IMR-90 (cell line): Measurements from ENCODE around the gene GABBR2. TPM values are rescaled to one million over a fixed set of nuclear protein-coding genes. Genes with fewer than 3 reads are reported as not detected.

Experiments
- ATAC-seq: fragments of 200-7000 bp; cut with Tn5 transposase; 2 replicates; pipeline ENCODE4 v1.9.1; 2020; ENCODE audit warnings: low read depth, mild to moderate bottlenecking, moderate library complexity
- BruUV-seq: library from RNA; stranded (reverse); fragments of 400-500 nt; replicated peaks from 2 replicates; lab custom pipeline; 2021; lab: Mats Ljungman, UMichigan
- CTCF ChIA-PET: fragments of 300-600 bp; formaldehyde crosslinking; extraction: SDS; loops from one replicate; lab custom pipeline; 2021; ENCODE audit warnings: antibody characterized with exemption; lab: Yijun Ruan, JAX
- POLR2A ChIA-PET: fragments of 300-600 bp; sonication (Branson Sonifier 250); formaldehyde crosslinking; loops from one replicate; lab custom pipeline; 2022; ENCODE audit warnings: antibody characterized with exemption; ENCODE audit not compliant: unreplicated experiment; lab: Charles Lee
- DNase-seq: peaks from one replicate; pipeline ENCODE4 v3.0.0; 2013
- H2AFZ ChIP-seq: replicated peaks from 2 replicates; pipeline ENCODE3; 2013; ENCODE audit warnings: low read length, mild to moderate bottlenecking; ENCODE audit not compliant: poor library complexity
- H2AK5ac ChIP-seq: 2 replicates; pipeline ENCODE4 v1.6.1; 2013; ENCODE audit warnings: low read depth, low read length, inconsistent platforms
- H2AK9ac ChIP-seq: replicated peaks from 2 replicates; pipeline ENCODE3; 2013; ENCODE audit warnings: mild to moderate bottlenecking, low read depth, low read length, moderate library complexity; ENCODE audit not compliant: poor library complexity
- H2BK120ac ChIP-seq: 2 replicates; pipeline ENCODE4 v1.6.1; 2013; ENCODE audit warnings: low read depth, low read length, inconsistent platforms
- H2BK15ac ChIP-seq: 3 replicates; pipeline ENCODE4 v1.6.1; 2013; ENCODE audit warnings: low read depth, low read length, inconsistent platforms
- H2BK20ac ChIP-seq: 2 replicates; pipeline ENCODE4 v1.6.1; 2013; ENCODE audit warnings: low read depth, mild to moderate bottlenecking, inconsistent platforms, low read length, moderate library complexity
- H2BK5ac ChIP-seq: 2 replicates; pipeline ENCODE4 v1.6.1; 2013; ENCODE audit warnings: mild to moderate bottlenecking, low read depth, low read length, inconsistent platforms; ENCODE audit not compliant: poor library complexity, severe bottlenecking
- H3K14ac ChIP-seq: replicated peaks from 2 replicates; pipeline ENCODE4 v1.6.1; 2013; ENCODE audit warnings: low read depth, low read length, inconsistent platforms
- H3K18ac ChIP-seq: 2 replicates; pipeline ENCODE4 v1.6.1; 2013; ENCODE audit warnings: low read depth, low read length, control low read depth
- H3K23ac ChIP-seq: 2 replicates; pipeline ENCODE4 v1.6.1; 2013; ENCODE audit warnings: low read depth, low read length, inconsistent platforms
- H3K27ac ChIP-seq: 2 replicates; pipeline ENCODE4 v1.5.1; 2013; ENCODE audit warnings: mild to moderate bottlenecking, control low read depth, low read length; ENCODE audit not compliant: insufficient read depth
- H3K27me3 ChIP-seq: 2 replicates; pipeline ENCODE4 v1.6.1; 2013; ENCODE audit warnings: low read length; ENCODE audit not compliant: control insufficient read depth, insufficient read depth
- H3K36me3 ChIP-seq: 2 replicates; pipeline ENCODE4 v1.6.1; 2013; ENCODE audit warnings: low read length, mixed read lengths; ENCODE audit not compliant: control insufficient read depth, insufficient read depth
- H3K4ac ChIP-seq: 2 replicates; pipeline ENCODE4 v1.6.1; 2013; ENCODE audit warnings: low read depth, low read length, inconsistent platforms
- H3K4me1 ChIP-seq: 2 replicates; pipeline ENCODE4 v1.6.1; 2013; ENCODE audit warnings: low read length, mixed read lengths; ENCODE audit not compliant: control insufficient read depth, insufficient read depth
- H3K4me2 ChIP-seq: 2 replicates; pipeline ENCODE4 v1.6.1; 2013; ENCODE audit warnings: low read depth, mild to moderate bottlenecking, control low read depth, low read length, moderate library complexity
- H3K4me3 ChIP-seq: 2 replicates; pipeline ENCODE4 v1.5.1; 2013; ENCODE audit warnings: low read depth, mild to moderate bottlenecking, control low read depth, low read length, moderate library complexity; ENCODE audit not compliant: insufficient read depth
- H3K56ac ChIP-seq: 2 replicates; pipeline ENCODE4 v1.6.1; 2013; ENCODE audit warnings: low read length, inconsistent platforms; ENCODE audit not compliant: insufficient read depth; ENCODE audit errors: extremely low read depth
- H3K79me1 ChIP-seq, 2 experiments: 2 replicates each; pipeline ENCODE4 v1.6.1; 2013; ENCODE audit warnings: low read length in 2 of 2, inconsistent platforms in 1 of 2, low read depth in 1 of 2
- H3K9ac ChIP-seq: 2 replicates; pipeline ENCODE4 v1.6.1; 2013; ENCODE audit warnings: low read depth, low read length, control low read depth
- H3K9me1 ChIP-seq: 2 replicates; pipeline ENCODE4 v1.6.1; 2013; ENCODE audit warnings: low read length, inconsistent platforms; ENCODE audit not compliant: insufficient read depth
- H3K9me3 ChIP-seq: 2 replicates; pipeline ENCODE4 v1.6.1; 2013; ENCODE audit warnings: low read length; ENCODE audit not compliant: control insufficient read depth, insufficient read depth
- H4K20me1 ChIP-seq: 2 replicates; pipeline ENCODE4 v1.6.1; 2013; ENCODE audit warnings: low read length, inconsistent platforms; ENCODE audit not compliant: insufficient read depth
- H4K5ac ChIP-seq: 2 replicates; pipeline ENCODE4 v1.6.1; 2013; ENCODE audit warnings: mild to moderate bottlenecking, low read depth, low read length, control low read depth
- H4K8ac ChIP-seq, 2 experiments: 2 replicates each; pipeline ENCODE4 v1.6.1; 2013; ENCODE audit warnings: low read depth in 2 of 2, low read length in 2 of 2, control low read depth in 1 of 2, inconsistent platforms in 1 of 2
- H4K91ac ChIP-seq: 2 replicates; pipeline ENCODE4 v1.6.1; 2013; ENCODE audit warnings: low read depth, low read length, inconsistent platforms; ENCODE audit not compliant: insufficient read depth
- BHLHE40 ChIP-seq: fragments of 150-350 bp; IDR thresholded peaks from 2 replicates; pipeline ENCODE4 v1.6.1; 2016; ENCODE audit warnings: mild to moderate bottlenecking, low read depth, low read length
- CEBPB ChIP-seq: IDR thresholded peaks from 2 replicates; pipeline ENCODE4 v1.6.1; 2012; ENCODE audit warnings: low read depth, low read length, improper control_type of control experiment
- CHD1 ChIP-seq: IDR thresholded peaks from 2 replicates; pipeline ENCODE4 v1.6.1; 2012; ENCODE audit warnings: low read depth, low read length, improper control_type of control experiment
- FOS ChIP-seq: fragments of 150-350 bp; IDR thresholded peaks from 2 replicates; pipeline ENCODE4 v1.6.1; 2016; ENCODE audit warnings: low read depth, low read length
- MAFK ChIP-seq: IDR thresholded peaks from 2 replicates; pipeline ENCODE4 v1.6.1; 2012; ENCODE audit warnings: low read depth, low read length, improper control_type of control experiment
- MXI1 ChIP-seq: IDR thresholded peaks from 2 replicates; pipeline ENCODE4 v1.6.1; 2012; ENCODE audit warnings: low read depth, mild to moderate bottlenecking, low read length, moderate library complexity, borderline replicate concordance
- POLR2A ChIP-seq: IDR thresholded peaks from 2 replicates; pipeline ENCODE4 v1.6.1; 2012; ENCODE audit warnings: mild to moderate bottlenecking, low read depth, low read length
- WGBS, 2 experiments: methylation state at CpG; one replicate each; pipeline versions ENCODE4 v1.1.5 to v1.1.7; 2013; ENCODE audit warnings: missing lambda C conversion rate in 2 of 2; ENCODE audit not compliant: insufficient read length in 1 of 2; ENCODE audit errors: extremely low coverage in 2 of 2; 5-methylcytosine and 5-hydroxymethylcytosine counted together
- dilution Hi-C: fragments of 300-500 bp; cut with HindIII; formaldehyde crosslinking; loops from one replicate; pipeline ENCODE4 v1.14.3; 2018; ENCODE audit warnings: low sequenced_read_pairs; ENCODE audit not compliant: unreplicated experiment
- in situ Hi-C: fragments of 300-500 bp; cut with MboI; formaldehyde crosslinking; loops from 3 replicates; pipeline ENCODE4 v1.14.3; 2019; ENCODE audit warnings: low sequenced_read_pairs, inconsistent platforms, mixed read lengths
- intact Hi-C: fragments of 100-400 bp; cut with micrococcal nuclease; formaldehyde crosslinking; loops from 2 replicates; pipeline ENCODE4 v1.10.0; 2022
- polyA plus RNA-seq, 3 experiments: library from polyadenylated mRNA; depleted of rRNA; stranded (reverse); fragments of >200 nt; gene quantifications; 2 replicates each; pipeline ENCODE4 v1.2.3, GENCODE V29; 2012; ENCODE audit warnings: low replicate concordance in 1 of 3
- total RNA-seq: library from RNA; depleted of rRNA; stranded (reverse); fragments of >200 nt; gene quantifications from 2 replicates; pipeline ENCODE4 v1.2.3, GENCODE V29; 2012

Gene GABBR2
- total and polyA plus RNA-seq, 2 of the 4 experiments (the other 2 are of a cell fraction): 14.2 to 20.3 TPM

- H4K20me1 ChIP-seq: no peaks in the 10 kb centered on the region
- no peak overlapping the region for H3K18ac ChIP-seq
- intact Hi-C loops: no loop called here
- no peak overlapping the region for H3K4me2 ChIP-seq
- H4K91ac ChIP-seq: no peak overlapping the region
- no peak overlapping the region for H4K5ac ChIP-seq
- H3K79me1 ChIP-seq: no peaks in the 10 kb centered on the region
- no TSS peak for BruUV-seq
- H3K56ac ChIP-seq: no peak overlapping the region
- no peak overlapping the region for H2AFZ ChIP-seq
- no peak overlapping the region for H2BK120ac ChIP-seq
- H3K4me3 ChIP-seq: no peak overlapping the region
- H2AK5ac ChIP-seq: no peak overlapping the region
- no peaks in the 10 kb centered on the region for H3K27me3 ChIP-seq
- no peak overlapping the region for H3K4ac ChIP-seq
- H2AK9ac ChIP-seq: no peak overlapping the region
- ATAC-seq (no peak), DNase-seq (no peak)
- H2BK5ac ChIP-seq: no peak overlapping the region
- no peak overlapping the region for H3K9ac ChIP-seq
- TF ChIP-seq BHLHE40: no peak
- TF ChIP-seq MXI1: no peak
- no peak for TF ChIP-seq FOS
- TF ChIP-seq MAFK: no peak
- TF ChIP-seq POLR2A: no peak
- TF ChIP-seq CHD1: no peak
- TF ChIP-seq CEBPB: no peak
- no peak overlapping the region for H3K14ac ChIP-seq
- 93% methylated on average over 6 of the region's 6 CpGs; no CpG with 5 or more reads in 1 of the 2 experiments for WGBS, 2 experiments
- peaks cover 2% of the 10 kb centered on the region; the same call in 1 of the 2 replicates for H3K9me3 ChIP-seq
- no peak overlapping the region for H2BK20ac ChIP-seq
- no peak overlapping the region for H3K27ac ChIP-seq
- H4K8ac ChIP-seq: no peak overlapping the region
- in situ Hi-C loops: no loop called here
- no peak overlapping the region for H3K23ac ChIP-seq
- H3K4me1 ChIP-seq: no peaks in the 10 kb centered on the region
- dilution Hi-C loops: no loop called here
- no peak overlapping the region for H2BK15ac ChIP-seq
- H3K9me1 ChIP-seq: peaks cover 12% of the 10 kb centered on the region; the same call in 1 of the 2 replicates
- ChIA-PET CTCF (no interaction called here), POLR2A (no interaction called here)
- H3K36me3 ChIP-seq: peaks cover 36% of the 10 kb centered on the region
Observed at GRCh38 chr9:98755006-98755618, 46.4 kb upstream of the GABBR2 start.
